ES-I3 (cell line): ENCODE measurements around the gene KRT4.
"Not testable (repeated sequence)": the region's sequence is repeated elsewhere in the genome, so short reads cannot be mapped to it uniquely, and the experiment has no call there.

Experiments used
- H3K36me3 ChIP-seq: 2 replicates; pipeline ENCODE4 v1.6.1; 2013; ENCODE audit warnings: mild to moderate bottlenecking, low read length, control low read depth, moderate library complexity; ENCODE audit not compliant: insufficient read depth
- H3K4me1 ChIP-seq: 2 replicates; pipeline ENCODE4 v1.6.1; 2013; ENCODE audit warnings: mild to moderate bottlenecking, control low read depth, low read length; ENCODE audit not compliant: insufficient read depth
- H3K9ac ChIP-seq: 2 replicates; pipeline ENCODE4 v1.6.1; 2013; ENCODE audit warnings: low read depth, mild to moderate bottlenecking, low read length, moderate library complexity
- H3K9me3 ChIP-seq: 2 replicates; pipeline ENCODE4 v1.6.1; 2013; ENCODE audit warnings: mild to moderate bottlenecking, low read length, moderate library complexity; ENCODE audit not compliant: control insufficient read depth, insufficient read depth

The KRT4 gene

GRCh38 chr12:52772772-52773171 lies 41.1 kb downstream of the KRT4 start:
- no peaks in the 10 kb centered on the region for H3K4me1 ChIP-seq
- no peak overlapping the region for H3K9ac ChIP-seq
- no peaks in the 10 kb centered on the region for H3K9me3 ChIP-seq
- H3K36me3 ChIP-seq: no peaks in the 10 kb centered on the region

GRCh38 chr12:52772188-52772587 lies 41.7 kb downstream of the KRT4 start:
- Histone ChIP-seq H3K9ac (no peak overlapping the region), H3K4me1 (no peaks in the 10 kb centered on the region), H3K36me3 (no peaks in the 10 kb centered on the region), H3K9me3 (no peaks in the 10 kb centered on the region)

DNA sequence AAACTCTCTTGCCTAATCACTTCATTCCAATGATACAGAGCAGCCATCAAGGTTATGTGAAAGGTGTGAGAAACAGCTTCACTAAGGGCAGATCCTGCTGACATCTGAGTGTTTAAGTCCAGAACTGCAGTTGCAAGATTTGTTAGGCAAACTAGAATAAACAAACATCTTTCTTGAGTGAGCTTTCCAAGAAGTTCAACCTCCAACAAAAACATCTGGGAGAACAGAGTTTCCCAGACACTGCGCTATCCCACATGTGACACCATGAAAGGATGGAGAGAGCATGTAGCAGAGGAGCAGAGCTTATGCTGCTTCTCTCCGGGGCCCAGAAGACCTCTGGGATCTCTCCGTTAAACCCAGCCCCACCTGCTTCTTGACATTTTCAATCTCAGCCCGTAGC lies 42.4 kb downstream of the KRT4 start:
- Histone ChIP-seq H3K9me3 (no peaks in the 10 kb centered on the region), H3K36me3 (no peaks in the 10 kb centered on the region), H3K4me1 (no peaks in the 10 kb centered on the region), H3K9ac (no peak overlapping the region)

- Histone ChIP-seq H3K9ac (no peak overlapping the region), H3K4me1 (no peaks in the 10 kb centered on the region)
Observed at GRCh38 chr12:52771088-52771487, 42.8 kb downstream of the KRT4 start.

GRCh38 chr12:52769946-52770345 lies 44.0 kb downstream of the KRT4 start:
- no peaks in the 10 kb centered on the region for H3K36me3 ChIP-seq
- H3K9me3 ChIP-seq: no peaks in the 10 kb centered on the region
- H3K9ac ChIP-seq: no peak overlapping the region

More at GRCh38 chr12:52771088-52771487, 42.8 kb downstream of the KRT4 start:
- Histone ChIP-seq H3K36me3 (no peaks in the 10 kb centered on the region), H3K9me3 (no peaks in the 10 kb centered on the region)

GRCh38 chr12:52769354-52769753 lies 44.6 kb downstream of the KRT4 start:
- Histone ChIP-seq H3K9ac (no peak overlapping the region), H3K36me3 (no peaks in the 10 kb centered on the region), H3K4me1 (no peaks in the 10 kb centered on the region), H3K9me3 (no peaks in the 10 kb centered on the region)

More at GRCh38 chr12:52769946-52770345, 44.0 kb downstream of the KRT4 start:
- no peaks in the 10 kb centered on the region for H3K4me1 ChIP-seq

DNA sequence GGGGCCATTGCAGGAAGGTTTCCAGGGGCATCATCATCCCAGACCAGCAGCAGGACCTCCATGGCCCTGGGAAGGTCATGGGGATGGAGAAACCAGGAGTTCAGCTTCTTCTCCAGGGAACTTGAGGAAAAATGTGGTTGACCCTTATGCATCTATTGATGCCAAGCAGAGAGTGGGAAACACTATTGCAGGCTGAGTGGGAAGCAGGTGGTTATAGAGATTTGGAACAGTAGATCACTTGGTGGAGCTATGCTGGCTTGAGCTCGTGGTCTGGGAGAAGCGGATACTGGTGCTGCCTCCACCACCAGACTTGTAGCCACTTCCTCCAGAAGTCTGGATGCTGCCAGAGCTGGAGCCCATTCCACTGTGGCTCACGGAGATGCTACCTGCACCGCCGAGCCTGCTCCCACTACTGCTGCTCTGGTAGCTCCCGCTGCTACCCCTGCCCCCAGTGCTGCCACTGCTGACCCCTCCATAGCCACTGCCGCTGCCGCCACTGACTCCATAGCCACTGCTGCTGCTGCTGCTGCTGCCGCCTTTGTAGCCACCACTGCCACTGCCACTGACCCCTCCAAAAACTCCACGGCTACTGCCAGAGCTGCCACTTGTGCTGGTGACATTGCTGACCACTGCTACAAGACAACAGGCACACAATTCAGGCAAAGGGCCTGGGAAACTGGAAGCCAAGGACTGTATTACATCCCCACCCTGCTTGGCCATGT lies 45.3 kb downstream of the KRT4 start:
- H3K9ac ChIP-seq: no peak overlapping the region
- no peaks in the 10 kb centered on the region for H3K4me1 ChIP-seq
- H3K9me3 ChIP-seq: no peaks in the 10 kb centered on the region
- no peaks in the 10 kb centered on the region for H3K36me3 ChIP-seq

DNA sequence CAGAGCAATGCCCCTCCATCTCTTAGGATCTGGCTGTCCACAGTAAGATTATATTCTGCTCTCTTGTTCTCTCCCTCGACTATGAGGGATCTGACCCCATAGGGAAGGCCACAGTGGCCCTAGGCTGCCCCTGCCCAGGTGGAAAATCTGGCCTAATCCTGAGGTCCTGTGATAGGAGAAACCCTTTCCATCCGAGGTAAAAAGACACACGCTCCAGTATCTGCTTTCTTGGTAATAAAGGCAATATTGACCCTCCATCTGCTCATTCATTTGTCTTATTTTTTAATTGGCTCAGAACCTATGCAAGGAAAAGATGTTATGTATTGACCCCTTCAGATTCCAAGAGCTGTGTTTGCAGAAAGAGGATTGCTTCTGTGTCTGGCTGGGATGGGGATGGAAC lies 46.5 kb downstream of the KRT4 start:
- Histone ChIP-seq H3K9ac (no peak overlapping the region), H3K9me3 (no peaks in the 10 kb centered on the region), H3K4me1 (no peaks in the 10 kb centered on the region), H3K36me3 (no peaks in the 10 kb centered on the region)

- H3K9ac ChIP-seq: no peak overlapping the region
- no peaks in the 10 kb centered on the region for H3K9me3 ChIP-seq
- no peaks in the 10 kb centered on the region for H3K4me1 ChIP-seq
- no peaks in the 10 kb centered on the region for H3K36me3 ChIP-seq
Observed at GRCh38 chr12:52767020-52767379, 46.9 kb downstream of the KRT4 start.

DNA sequence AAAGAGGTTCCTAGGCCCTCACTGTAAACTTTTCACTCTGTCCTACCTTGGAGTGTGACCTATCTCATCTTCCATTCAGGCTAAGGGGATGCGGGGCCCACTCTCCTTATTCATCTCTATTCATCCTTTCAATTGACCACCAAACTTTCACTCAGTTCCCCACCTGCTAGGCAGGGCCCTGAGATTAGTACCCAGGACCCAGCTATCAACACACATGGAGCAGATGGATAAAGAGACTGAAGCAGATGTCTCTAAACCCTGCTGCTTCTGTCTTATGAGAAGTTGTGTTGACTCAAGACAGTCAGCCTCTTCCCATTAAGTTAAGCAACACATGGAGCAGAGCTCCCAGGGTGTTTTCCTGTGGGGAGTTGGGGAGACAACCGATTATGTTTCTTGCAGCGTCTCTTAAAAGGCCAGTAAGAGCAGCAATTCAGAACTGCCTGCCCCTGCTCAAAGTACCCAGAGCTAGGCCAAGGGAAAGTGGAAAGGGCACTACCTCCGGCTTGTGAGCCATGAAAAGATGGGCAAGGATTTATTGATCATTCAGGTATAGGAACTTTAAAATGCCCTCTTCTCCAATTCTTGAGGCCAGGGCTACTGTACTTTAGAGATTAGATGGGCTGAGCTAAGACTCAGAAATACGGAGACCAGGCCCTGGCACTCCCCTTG lies 47.4 kb downstream of the KRT4 start:
- Histone ChIP-seq H3K4me1 (no peaks in the 10 kb centered on the region), H3K9ac (no peak overlapping the region), H3K36me3 (no peaks in the 10 kb centered on the region), H3K9me3 (no peaks in the 10 kb centered on the region)

DNA sequence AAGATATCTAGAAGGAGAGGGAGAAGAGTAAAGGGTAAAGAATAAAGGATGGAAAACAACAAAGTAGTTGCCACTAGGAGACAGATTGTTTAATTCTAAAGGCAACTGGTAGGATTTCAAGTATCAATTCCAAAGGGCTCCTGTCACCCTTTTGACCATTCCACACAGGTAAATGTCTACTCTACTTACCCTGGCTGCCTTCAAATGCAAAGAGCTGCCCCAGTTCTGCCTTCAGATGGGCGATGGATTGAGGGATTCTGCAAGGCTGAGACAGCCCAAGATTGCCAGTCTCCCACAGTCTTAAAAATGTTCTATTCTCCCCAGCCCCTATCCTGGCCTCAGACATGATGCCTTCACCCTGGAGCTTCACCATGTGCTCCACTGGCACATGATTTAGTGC lies 48.2 kb downstream of the KRT4 start:
- Histone ChIP-seq H3K36me3 (no peaks in the 10 kb centered on the region), H3K4me1 (no peaks in the 10 kb centered on the region), H3K9me3 (no peaks in the 10 kb centered on the region), H3K9ac (no peak overlapping the region)

GRCh38 chr12:52763991-52764390 lies 49.9 kb downstream of the KRT4 start:
- Histone ChIP-seq H3K9ac (no peak overlapping the region), H3K4me1 (no peaks in the 10 kb centered on the region), H3K36me3 (no peaks in the 10 kb centered on the region), H3K9me3 (no peaks in the 10 kb centered on the region)

DNA sequence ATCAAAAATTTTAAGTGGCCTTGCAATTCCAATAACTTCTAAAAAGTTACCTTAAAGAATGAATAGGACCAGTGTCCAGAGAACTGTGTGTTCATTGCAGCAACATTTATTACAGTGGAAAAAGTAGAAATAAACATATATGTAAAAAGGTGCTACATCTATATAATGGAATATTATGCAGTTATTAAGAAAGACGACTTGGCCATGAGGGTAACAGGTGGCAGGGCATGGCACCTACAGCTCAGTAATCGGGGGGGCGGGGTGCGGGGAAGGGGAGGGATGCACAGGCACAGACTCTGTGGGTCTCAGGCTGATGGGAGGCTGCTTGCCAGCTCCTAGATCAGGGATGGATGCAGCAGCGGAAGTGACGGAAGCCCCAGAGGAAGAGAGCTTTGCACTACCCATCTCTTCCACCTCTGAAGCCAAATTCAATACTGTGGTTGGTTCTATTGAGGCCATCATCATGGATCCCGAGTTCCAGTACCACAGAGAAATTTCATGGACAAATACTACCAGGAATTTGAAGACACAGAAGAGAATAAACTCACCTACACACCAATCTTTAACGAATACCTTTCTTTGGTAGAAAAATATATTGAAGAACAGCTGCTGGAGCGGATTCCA lies 50.8 kb downstream of the KRT4 start:
- H3K9ac ChIP-seq: no peak overlapping the region
- H3K36me3 ChIP-seq: no peaks in the 10 kb centered on the region
- no peaks in the 10 kb centered on the region; the same call in 1 of the 2 replicates for H3K9me3 ChIP-seq
- H3K4me1 ChIP-seq: no peaks in the 10 kb centered on the region

GRCh38 chr12:52761802-52762201 lies 52.1 kb downstream of the KRT4 start:
- Histone ChIP-seq H3K36me3 (no peaks in the 10 kb centered on the region), H3K9ac (no peak overlapping the region), H3K9me3 (no peaks in the 10 kb centered on the region; the same call in 1 of the 2 replicates), H3K4me1 (no peaks in the 10 kb centered on the region)

DNA sequence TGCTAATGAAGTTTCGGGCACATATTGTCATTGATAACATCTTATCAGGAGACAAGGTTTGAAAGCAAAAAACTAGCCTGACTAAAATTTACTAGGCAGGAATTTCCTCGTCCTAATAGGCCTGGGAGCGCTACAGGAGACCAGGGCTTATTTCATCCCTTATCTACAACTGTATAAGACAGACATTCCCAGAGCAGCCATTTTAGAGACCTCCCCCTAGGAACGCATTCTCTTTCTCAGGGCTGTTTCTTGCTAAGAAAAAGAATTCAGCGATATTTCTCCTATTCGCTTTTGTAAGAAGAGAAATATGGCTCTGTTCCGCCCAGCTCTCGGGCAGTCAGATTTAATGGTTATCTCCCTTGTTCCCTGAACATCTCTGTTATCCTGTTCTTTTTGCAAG lies 52.7 kb downstream of the KRT4 start:
- not testable (repeated sequence) for H3K9ac ChIP-seq, H3K36me3 ChIP-seq, H3K4me1 ChIP-seq, H3K9me3 ChIP-seq
